ENCODE results near the gene NKX1-1. TPM values are rescaled to one million over a fixed set of nuclear protein-coding genes. Genes with fewer than 3 reads are reported as not detected.

NKX1-1 gene
- total RNA-seq, result not detected

DNA sequence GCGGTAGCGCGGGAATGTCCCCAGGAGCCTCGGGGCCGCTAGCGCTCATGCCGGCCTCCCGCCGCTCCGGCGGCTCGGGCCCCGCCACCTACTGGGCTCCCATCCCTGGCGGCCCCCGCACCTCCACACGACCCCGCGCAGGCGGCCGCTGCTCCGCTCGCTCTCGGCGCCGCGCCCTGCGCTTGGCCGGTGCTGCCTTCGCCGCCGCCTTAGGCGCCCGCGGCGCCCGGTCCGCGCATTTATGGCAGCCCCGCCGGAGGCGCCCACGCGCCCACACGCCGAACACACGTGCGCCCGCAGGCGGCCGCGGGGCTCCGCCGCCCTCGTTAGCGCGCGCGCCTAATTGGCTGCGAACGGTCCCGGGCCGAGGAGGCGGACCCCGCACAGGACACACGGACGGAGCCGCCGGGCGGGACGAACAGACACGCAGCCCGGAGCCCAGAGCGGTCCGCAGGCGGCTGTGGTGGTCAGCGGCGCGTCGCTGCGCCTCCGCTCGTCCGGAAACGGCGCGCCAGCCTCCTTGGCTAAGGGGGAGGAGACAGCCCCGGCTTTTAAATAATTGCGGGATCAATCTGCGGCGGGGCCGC is at the start of gene NKX1-1:
TSS of gene NKX1-1 (minus strand) at position 49 of the 587 bp plus-strand sequence. CDS start at position 49, 0 bp downstream.
- no peaks in the 10 kb centered on the region for H3K36me3 ChIP-seq
- peaks cover 0 to 100% (median 80%) of the 10 kb centered on the region in 4 donors for H3K27me3 ChIP-seq
- H3K4me3 ChIP-seq, result peak within 1 kb of the TSS in 1 of 4 donors; percentile 7
- TF ChIP-seq EP300 (IDR thresholded peaks at IDR 0.05) (no peak), POLR2A (IDR thresholded peaks at IDR 0.05; ENCODE audit: low read depth) (no peak), POLR2AphosphoS5 (IDR thresholded peaks at IDR 0.05) (no peak), CTCF (IDR thresholded peaks at IDR 0.05) (no peak)
- WGBS, result no CpG with 5 or more reads among the region's 91 CpGs
- intact Hi-C loops (cut with DNase I), result no loop called here
- no peak within 1 kb of the TSS for H3K27ac ChIP-seq (replicated peaks in 1 of 4)
- H3K9me3 ChIP-seq, result no peaks in the 10 kb centered on the region
- H3K4me1 ChIP-seq, result peaks cover 9 to 68% (median 60%) of the 10 kb centered on the region in 4 donors
- no peak for DNase-seq (ENCODE audit: extremely low spot score)

DNA sequence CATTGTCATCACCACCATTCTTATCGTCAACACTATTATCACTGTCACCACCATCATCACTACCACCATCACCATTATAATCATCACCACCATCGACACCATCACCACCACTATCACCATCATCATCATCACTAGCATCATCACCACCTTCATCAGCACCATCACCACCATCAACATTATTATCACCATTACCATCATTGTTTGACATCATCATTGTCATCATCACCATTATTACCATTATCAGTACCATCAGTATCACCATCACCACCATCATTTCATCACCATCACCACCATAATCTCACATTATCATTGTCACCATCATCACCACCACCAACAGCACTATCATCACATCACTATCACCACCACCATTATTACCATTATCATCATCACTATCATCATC is 47.5 kb upstream of the NKX1-1 start:
- no peak for DNase-seq (ENCODE audit: extremely low spot score)
- Histone ChIP-seq H3K36me3 (no peaks in the 10 kb centered on the region), H3K4me1 (no peaks in the 10 kb centered on the region), H3K27me3 (peaks cover 0 to 51% (median 0%) of the 10 kb centered on the region in 4 donors), H3K9me3 (no peaks in the 10 kb centered on the region), H3K4me3 (no peak overlapping the region), H3K27ac (replicated peaks in 1 of 4) (no peak overlapping the region)
- WGBS, result 86% methylated on average over 2 of the region's 2 CpGs
- TF ChIP-seq POLR2AphosphoS5 (IDR thresholded peaks at IDR 0.05), result no peak
- TF ChIP-seq POLR2A (IDR thresholded peaks at IDR 0.05; ENCODE audit: low read depth), result no peak
- no peak for TF ChIP-seq EP300 (IDR thresholded peaks at IDR 0.05)
- no peak for TF ChIP-seq CTCF (IDR thresholded peaks at IDR 0.05)
- intact Hi-C loops (cut with DNase I), result no loop called here

- Histone ChIP-seq H3K27me3 (peaks cover 0 to 53% (median 0%) of the 10 kb centered on the region in 4 donors), H3K9me3 (no peaks in the 10 kb centered on the region), H3K4me3 (no peak overlapping the region), H3K27ac (replicated peaks in 1 of 4) (no peak overlapping the region), H3K36me3 (no peaks in the 10 kb centered on the region), H3K4me1 (no peaks in the 10 kb centered on the region)
- DNase-seq (ENCODE audit: extremely low spot score), result no peak
- WGBS, result 59% methylated on average over 5 of the region's 5 CpGs
- TF ChIP-seq EP300 (IDR thresholded peaks at IDR 0.05) (no peak), POLR2AphosphoS5 (IDR thresholded peaks at IDR 0.05) (no peak), POLR2A (IDR thresholded peaks at IDR 0.05; ENCODE audit: low read depth) (no peak), CTCF (IDR thresholded peaks at IDR 0.05) (no peak)
- intact Hi-C loops (cut with DNase I), result no loop called here
Observed at GRCh38 chr4:1452431-1453051, 46.3 kb upstream of the NKX1-1 start.

DNA sequence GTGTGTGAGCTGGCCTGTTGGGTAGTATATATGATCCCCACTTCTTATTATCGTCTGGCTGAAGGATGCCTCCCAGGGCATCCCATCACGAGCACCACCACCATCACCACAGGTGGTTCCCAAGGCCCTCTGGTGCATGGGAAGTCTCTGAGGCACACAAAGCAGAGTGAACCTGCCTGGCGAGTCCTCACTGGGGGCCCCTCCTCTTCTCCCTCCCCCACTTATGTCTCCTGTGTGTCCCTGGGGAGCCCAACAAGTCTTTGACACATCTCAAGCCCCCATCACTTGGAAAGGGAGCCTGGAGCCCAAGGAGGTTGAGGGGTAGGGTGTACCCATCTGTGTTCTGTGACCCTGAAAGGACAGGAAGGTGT is 45.5 kb upstream of the NKX1-1 start:
- no peaks in the 10 kb centered on the region for H3K36me3 ChIP-seq
- H3K4me3 ChIP-seq, result no peak overlapping the region
- DNase-seq (ENCODE audit: extremely low spot score), result no peak
- intact Hi-C loops (cut with DNase I), result no loop called here
- no peaks in the 10 kb centered on the region for H3K9me3 ChIP-seq
- no peaks in the 10 kb centered on the region for H3K4me1 ChIP-seq
- peaks cover 0 to 58% (median 0%) of the 10 kb centered on the region in 4 donors for H3K27me3 ChIP-seq
- 56% methylated on average over 3 of the region's 3 CpGs for WGBS
- no peak overlapping the region for H3K27ac ChIP-seq (replicated peaks in 1 of 4)
- TF ChIP-seq POLR2AphosphoS5 (IDR thresholded peaks at IDR 0.05), result no peak
- no peak for TF ChIP-seq POLR2A (IDR thresholded peaks at IDR 0.05; ENCODE audit: low read depth)
- TF ChIP-seq CTCF (IDR thresholded peaks at IDR 0.05), result no peak
- TF ChIP-seq EP300 (IDR thresholded peaks at IDR 0.05), result no peak
